Measurements from ENCODE around the gene CYP39A1.

- no peak for TF ChIP-seq CTCF (conservative IDR thresholded peaks at IDR 0.05; ENCODE audit: low read depth, low read length)
- no peak for TF ChIP-seq EZH2 (IDR thresholded peaks at IDR 0.05; ENCODE audit: borderline replicate concordance, low read depth, low read length, poor library complexity, severe bottlenecking)
Measured at GRCh38 chr6:46605091-46605797, 47.4 kb downstream of the CYP39A1 start.
